Measurements from ENCODE around the gene LIAS.

LIAS gene

GRCh38 chr4:39427520-39428114 is 31.2 kb upstream of the LIAS start:
- no peaks in the 10 kb centered on the region for H3K27me3 ChIP-seq (ENCODE audit: insufficient read depth, low read length, poor library complexity, severe bottlenecking)
- H3K4me3 ChIP-seq (ENCODE audit: low read length, poor library complexity, severe bottlenecking), result no peak overlapping the region
- H3K9ac ChIP-seq (ENCODE audit: low read depth, low read length, poor library complexity, severe bottlenecking), result no peak overlapping the region
- H3K9me2 ChIP-seq (replicated peaks; ENCODE audit: low read depth, low read length), result no peaks in the 10 kb centered on the region
- no peaks in the 10 kb centered on the region for H3K36me3 ChIP-seq (ENCODE audit: insufficient read depth, low read length)
- TF ChIP-seq, protein P1, sequence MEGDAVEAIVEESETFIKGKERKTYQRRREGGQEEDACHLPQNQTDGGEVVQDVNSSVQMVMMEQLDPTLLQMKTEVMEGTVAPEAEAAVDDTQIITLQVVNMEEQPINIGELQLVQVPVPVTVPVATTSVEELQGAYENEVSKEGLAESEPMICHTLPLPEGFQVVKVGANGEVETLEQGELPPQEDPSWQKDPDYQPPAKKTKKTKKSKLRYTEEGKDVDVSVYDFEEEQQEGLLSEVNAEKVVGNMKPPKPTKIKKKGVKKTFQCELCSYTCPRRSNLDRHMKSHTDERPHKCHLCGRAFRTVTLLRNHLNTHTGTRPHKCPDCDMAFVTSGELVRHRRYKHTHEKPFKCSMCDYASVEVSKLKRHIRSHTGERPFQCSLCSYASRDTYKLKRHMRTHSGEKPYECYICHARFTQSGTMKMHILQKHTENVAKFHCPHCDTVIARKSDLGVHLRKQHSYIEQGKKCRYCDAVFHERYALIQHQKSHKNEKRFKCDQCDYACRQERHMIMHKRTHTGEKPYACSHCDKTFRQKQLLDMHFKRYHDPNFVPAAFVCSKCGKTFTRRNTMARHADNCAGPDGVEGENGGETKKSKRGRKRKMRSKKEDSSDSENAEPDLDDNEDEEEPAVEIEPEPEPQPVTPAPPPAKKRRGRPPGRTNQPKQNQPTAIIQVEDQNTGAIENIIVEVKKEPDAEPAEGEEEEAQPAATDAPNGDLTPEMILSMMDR (conservative IDR thresholded peaks at IDR 0.05; ENCODE audit: low read length), result no peak
- TF ChIP-seq EZH2phosphoT487 (IDR thresholded peaks at IDR 0.05; ENCODE audit: borderline replicate concordance), result no peak
- no peaks in the 10 kb centered on the region for H3K4me1 ChIP-seq (ENCODE audit: insufficient read depth, low read length, poor library complexity, severe bottlenecking)
- H4K20me1 ChIP-seq (ENCODE audit: insufficient read depth, low read length, poor library complexity, severe bottlenecking), result no peaks in the 10 kb centered on the region
- no peak overlapping the region for H2AFZ ChIP-seq (ENCODE audit: low read length)
- no peak overlapping the region for H3K4me2 ChIP-seq (ENCODE audit: low read depth, low read length, poor library complexity, severe bottlenecking)
- no peaks in the 10 kb centered on the region for H3K9me3 ChIP-seq (ENCODE audit: insufficient read depth, low read depth, low read length)
- H3F3A ChIP-seq (ENCODE audit: low read depth), result no peaks in the 10 kb centered on the region
- no peaks in the 10 kb centered on the region for H3K79me2 ChIP-seq (ENCODE audit: insufficient read depth, low read length)

- Histone ChIP-seq H3K9me2 (replicated peaks; ENCODE audit: low read depth, low read length) (no peaks in the 10 kb centered on the region), H3K79me2 (ENCODE audit: insufficient read depth, low read length) (no peaks in the 10 kb centered on the region), H3F3A (ENCODE audit: low read depth) (no peaks in the 10 kb centered on the region), H3K36me3 (ENCODE audit: insufficient read depth, low read length) (no peaks in the 10 kb centered on the region), H3K9ac (ENCODE audit: low read depth, low read length, poor library complexity, severe bottlenecking) (no peak overlapping the region), H3K4me1 (ENCODE audit: insufficient read depth, low read length, poor library complexity, severe bottlenecking) (no peaks in the 10 kb centered on the region), H3K27me3 (ENCODE audit: insufficient read depth, low read length, poor library complexity, severe bottlenecking) (no peaks in the 10 kb centered on the region), H2AFZ (ENCODE audit: low read length) (no peak overlapping the region), H3K9me3 (ENCODE audit: insufficient read depth, low read depth, low read length) (no peaks in the 10 kb centered on the region), H3K4me3 (ENCODE audit: low read length, poor library complexity, severe bottlenecking) (no peak overlapping the region), H4K20me1 (ENCODE audit: insufficient read depth, low read length, poor library complexity, severe bottlenecking) (no peaks in the 10 kb centered on the region), H3K4me2 (ENCODE audit: low read depth, low read length, poor library complexity, severe bottlenecking) (no peak overlapping the region)
- TF ChIP-seq, protein P1 (conservative IDR thresholded peaks at IDR 0.05; ENCODE audit: low read length), result no peak
- TF ChIP-seq EZH2phosphoT487 (IDR thresholded peaks at IDR 0.05; ENCODE audit: borderline replicate concordance), result no peak
These were observed 29.2 kb upstream of the LIAS start for GRCh38 chr4:39429476-39430334.

DNA sequence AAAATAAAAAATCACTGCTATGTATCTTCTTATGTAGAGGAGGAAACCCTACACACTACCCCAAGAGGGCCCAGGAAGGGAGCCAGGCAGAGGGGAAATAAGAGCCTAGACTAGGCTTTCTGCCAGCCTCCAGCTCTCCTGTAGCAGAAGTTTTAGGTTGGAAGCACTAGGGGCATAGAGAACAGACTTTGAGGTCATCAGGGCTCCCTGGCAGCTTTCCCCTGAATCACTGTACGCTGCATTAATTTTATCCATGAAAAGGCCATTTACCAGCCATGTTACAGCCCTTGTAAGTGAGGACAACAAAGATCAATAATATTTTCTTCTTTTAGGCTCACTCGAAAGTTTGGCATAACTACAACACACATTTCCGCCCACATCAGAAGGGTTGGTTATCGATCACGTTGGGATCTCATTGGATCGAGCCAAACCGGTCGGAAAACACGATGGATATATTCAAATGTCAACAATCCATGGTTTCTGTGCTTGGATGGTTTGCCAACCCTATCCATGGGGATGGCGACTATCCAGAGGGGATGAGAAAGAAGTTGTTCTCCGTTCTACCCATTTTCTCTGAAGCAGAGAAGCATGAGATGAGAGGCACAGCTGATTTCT is 24.9 kb upstream of the LIAS start:
- TF ChIP-seq EZH2phosphoT487 (IDR thresholded peaks at IDR 0.05; ENCODE audit: borderline replicate concordance), result no peak
- TF ChIP-seq, protein P1 (conservative IDR thresholded peaks at IDR 0.05; ENCODE audit: low read length), result no peak
- H3K27me3 ChIP-seq (ENCODE audit: insufficient read depth, low read length, poor library complexity, severe bottlenecking), result no peaks in the 10 kb centered on the region
- H2AFZ ChIP-seq (ENCODE audit: low read length), result no peak overlapping the region
- no peaks in the 10 kb centered on the region for H3K9me3 ChIP-seq (ENCODE audit: insufficient read depth, low read depth, low read length)
- H3K4me3 ChIP-seq (ENCODE audit: low read length, poor library complexity, severe bottlenecking), result no peak overlapping the region
- H4K20me1 ChIP-seq (ENCODE audit: insufficient read depth, low read length, poor library complexity, severe bottlenecking), result no peaks in the 10 kb centered on the region
- H3K4me1 ChIP-seq (ENCODE audit: insufficient read depth, low read length, poor library complexity, severe bottlenecking), result no peaks in the 10 kb centered on the region
- H3K9me2 ChIP-seq (replicated peaks; ENCODE audit: low read depth, low read length), result no peaks in the 10 kb centered on the region
- H3K4me2 ChIP-seq (ENCODE audit: low read depth, low read length, poor library complexity, severe bottlenecking), result no peak overlapping the region
- no peaks in the 10 kb centered on the region for H3K79me2 ChIP-seq (ENCODE audit: insufficient read depth, low read length)
- no peaks in the 10 kb centered on the region for H3K36me3 ChIP-seq (ENCODE audit: insufficient read depth, low read length)
- no peak overlapping the region for H3K9ac ChIP-seq (ENCODE audit: low read depth, low read length, poor library complexity, severe bottlenecking)
- H3F3A ChIP-seq (ENCODE audit: low read depth), result no peaks in the 10 kb centered on the region
